Endothelial cell of umbilical vein (primary cell): ENCODE data around the gene FAM181A. TPM values are rescaled to one million over a fixed set of nuclear protein-coding genes. Genes with fewer than 3 reads are reported as not detected.

Experiments used
- BruUV-seq: library from RNA; stranded (reverse); fragments of 400-500 nt; replicated peaks from 2 replicates; lab custom pipeline; 2021; lab: Mats Ljungman, UMichigan
- CTCF ChIA-PET: fragments of 300-600, 350-600 bp; sonication (Branson Sonifier 250); formaldehyde crosslinking; loops from one replicate; lab custom pipeline; 2021; ENCODE audit warnings: antibody characterized with exemption, inconsistent platforms; lab: Charles Lee
- POLR2A ChIA-PET: fragments of 300-600, 350-600 bp; sonication (Branson Sonifier 250); formaldehyde crosslinking; loops from one replicate; lab custom pipeline; 2021; ENCODE audit warnings: antibody characterized with exemption, inconsistent platforms; lab: Charles Lee
- DNase-seq: peaks from one replicate; pipeline ENCODE4 v3.0.0-alpha.2; 2011; ENCODE audit warnings: low read depth, low spot score
- FAIRE-seq: peaks from 2 replicates; lab custom pipeline; 2011; peaks lifted over from hg19 to GRCh38; lab: Jason Lieb, UNC
- H2AFZ ChIP-seq: 2 replicates; pipeline ENCODE4 v1.6.0; 2012; ENCODE audit warnings: low read depth, low read length, control low read depth, inconsistent platforms
- H3K27ac ChIP-seq: 2 replicates; pipeline ENCODE4 v1.5.1; 2011; ENCODE audit warnings: low read depth, mild to moderate bottlenecking, control low read depth, low read length, moderate library complexity; ENCODE audit not compliant: insufficient read depth
- H3K27me3 ChIP-seq, 2 experiments: 2 replicates each; pipeline versions ENCODE4 v1.6.0 to v1.6.1; 2011; ENCODE audit warnings: low read length in 2 of 2, mixed read lengths in 1 of 2; ENCODE audit not compliant: control insufficient read depth in 2 of 2, insufficient read depth in 2 of 2
- H3K36me3 ChIP-seq, 2 experiments: 2 replicates in 1 of 2; 3 replicates in 1 of 2; pipeline ENCODE4 v1.5.1; 2011; ENCODE audit warnings: low read length in 2 of 2, mild to moderate bottlenecking in 1 of 2, moderate library complexity in 1 of 2; ENCODE audit not compliant: control insufficient read depth in 2 of 2, insufficient read depth in 2 of 2; ENCODE audit errors: extremely low read depth in 1 of 2
- H3K4me1 ChIP-seq: 3 replicates; pipeline ENCODE4 v1.5.1; 2011; ENCODE audit warnings: mild to moderate bottlenecking, low read length; ENCODE audit not compliant: control insufficient read depth, insufficient read depth; ENCODE audit errors: extremely low read depth
- H3K4me2 ChIP-seq: 2 replicates; pipeline ENCODE4 v1.6.1; 2011; ENCODE audit warnings: low read length, control low read depth, mixed read lengths; ENCODE audit not compliant: insufficient read depth
- H3K4me3 ChIP-seq, 3 experiments: fragments of 200-600 bp in 1 of 3; sonication (generic), shearing (Covaris generic) in 1 of 3; replicated peaks in 1 of 3; 2 replicates each; pipeline ENCODE4 v1.5.1; 2011 to 2016; ENCODE audit warnings: control low read depth in 3 of 3, low read length in 3 of 3, mild to moderate bottlenecking in 2 of 3, inconsistent platforms in 1 of 3, low read depth in 1 of 3, moderate library complexity in 1 of 3; ENCODE audit not compliant: insufficient read depth in 1 of 3
- H3K79me2 ChIP-seq: 2 replicates; pipeline ENCODE4 v1.6.0; 2012; ENCODE audit warnings: low read length, inconsistent platforms; ENCODE audit not compliant: control insufficient read depth, insufficient read depth
- H3K9ac ChIP-seq: replicated peaks from 2 replicates; pipeline ENCODE3; 2011; ENCODE audit warnings: low read length, control low read depth; ENCODE audit not compliant: insufficient read depth; ENCODE audit errors: extremely low read depth
- H3K9me1 ChIP-seq: replicated peaks from 3 replicates; pipeline ENCODE4 v1.6.0; 2011; ENCODE audit warnings: mild to moderate bottlenecking, low read length; ENCODE audit not compliant: control insufficient read depth, insufficient read depth; ENCODE audit errors: extremely low read depth
- H3K9me3 ChIP-seq: replicated peaks from 2 replicates; pipeline ENCODE4 v1.5.1; 2012; ENCODE audit warnings: low read length, inconsistent platforms; ENCODE audit not compliant: control insufficient read depth, insufficient read depth
- H4K20me1 ChIP-seq: replicated peaks from 2 replicates; pipeline ENCODE3; 2011; ENCODE audit warnings: mild to moderate bottlenecking, low read length; ENCODE audit not compliant: control insufficient read depth, insufficient read depth; ENCODE audit errors: extremely low read depth
- CTCF ChIP-seq, 2 donors: IDR thresholded peaks; 1 replicate in 1 of 2; 2 replicates in 1 of 2; pipeline ENCODE4 v1.5.1; 2011; ENCODE audit warnings: low read length in 2 of 2, mild to moderate bottlenecking in 2 of 2, moderate library complexity in 2 of 2, control low read depth in 1 of 2, inconsistent platforms in 1 of 2, low read depth in 1 of 2; ENCODE audit not compliant: insufficient read depth in 1 of 2; ENCODE audit errors: extremely low read depth in 1 of 2
- EZH2 ChIP-seq: IDR thresholded peaks from 2 replicates; pipeline ENCODE4 v1.6.1; 2012; ENCODE audit warnings: borderline replicate concordance, low read depth, mild to moderate bottlenecking, moderate library complexity, low read length, inconsistent platforms; ENCODE audit not compliant: severe bottlenecking
- FOS ChIP-seq: IDR thresholded peaks from 2 replicates; pipeline ENCODE4 v1.6.1; 2011; ENCODE audit warnings: mild to moderate bottlenecking, low read length, moderate library complexity, borderline replicate concordance; ENCODE audit not compliant: insufficient read depth
- GATA2 ChIP-seq: IDR thresholded peaks from 2 replicates; pipeline ENCODE4 v1.7.0; 2011; ENCODE audit warnings: low read depth, mild to moderate bottlenecking, moderate library complexity, mixed read lengths, low read length; ENCODE audit not compliant: insufficient read length, insufficient read depth
- JUN ChIP-seq: IDR thresholded peaks from 2 replicates; pipeline ENCODE4 v1.6.1; 2011; ENCODE audit warnings: borderline replicate concordance, low read depth; ENCODE audit not compliant: insufficient read length, insufficient read depth
- MYC ChIP-seq: IDR thresholded peaks from one replicate; pipeline ENCODE4 v1.6.1; 2011; ENCODE audit warnings: mild to moderate bottlenecking, low read depth, low read length
- POLR2A ChIP-seq: IDR thresholded peaks from 2 replicates; pipeline ENCODE4 v1.6.1; 2012; ENCODE audit warnings: low read depth, mild to moderate bottlenecking, control low read depth, low read length
- POLR2AphosphoS5 ChIP-seq: IDR thresholded peaks from 2 replicates; pipeline ENCODE4 v1.6.1; 2012; ENCODE audit warnings: low read depth, mild to moderate bottlenecking, control low read depth, low read length, moderate library complexity; ENCODE audit not compliant: insufficient read depth
- dilution Hi-C: fragments of 300-500 bp; cut with MboI; formaldehyde crosslinking; loops from one replicate; pipeline ENCODE4 v1.15.0; 2019; ENCODE audit warnings: low sequenced_read_pairs; ENCODE audit not compliant: extremely low pct_ligation_motif_present
- intact Hi-C: fragments of 100-400 bp; cut with micrococcal nuclease; formaldehyde crosslinking; loops from one replicate; pipeline ENCODE4 v1.10.0; 2022
- polyA plus RNA-seq, 4 experiments: library from polyadenylated mRNA; depleted of rRNA in 3 of 4; stranded (reverse) in 3 of 4; unstranded in 1 of 4; fragments of >200 nt; gene quantifications; 2 replicates each; pipeline versions ENCODE4 v1.2.1 to v1.2.3, GENCODE V29; 2011 to 2012; ENCODE audit warnings: missing spikeins in 1 of 4
- total RNA-seq: library from RNA; stranded (reverse); gene quantifications from 2 replicates; pipeline ENCODE4 v1.2.3, GENCODE V29; 2021
- TF ChIP-seq, protein P1 (sequence below): IDR thresholded peaks from 2 replicates; pipeline ENCODE4 v1.6.1; 2011; ENCODE audit not compliant: insufficient read depth, insufficient read length

FAM181A gene
- total and polyA plus RNA-seq, 2 donors (not counting 3 experiments of a cell fraction or from before 2014, with no cell fraction given) = not detected

DNA sequence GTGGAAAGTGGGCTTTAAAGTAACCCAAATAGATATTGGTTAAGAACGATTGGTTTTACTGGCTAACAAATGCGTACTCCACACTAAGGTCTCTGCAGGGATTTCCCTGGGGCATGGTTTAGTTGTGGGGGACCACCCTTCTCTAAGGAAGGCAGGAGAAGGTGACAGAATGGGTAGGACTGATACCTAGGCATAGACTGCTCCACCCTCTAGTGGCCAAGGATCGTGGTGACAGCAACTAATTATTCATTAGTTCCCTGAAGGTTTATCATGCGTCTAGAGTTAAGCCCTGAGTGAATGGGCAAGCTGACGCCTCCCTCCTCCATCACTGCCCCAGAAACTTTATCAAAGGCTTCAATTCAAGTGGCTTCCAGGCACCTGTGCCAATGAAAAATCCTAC is 9.1 kb downstream of the FAM181A start:
- BruUV-seq = no TSS peak
- TF ChIP-seq CTCF (IDR thresholded peaks at IDR 0.05; ENCODE audit: extremely low read depth in 1 of 2, insufficient read depth in 1 of 2, low read depth in 1 of 2, low read length in 2 of 2) = peak; percentile 39 to 45
- TF ChIP-seq, protein P1, sequence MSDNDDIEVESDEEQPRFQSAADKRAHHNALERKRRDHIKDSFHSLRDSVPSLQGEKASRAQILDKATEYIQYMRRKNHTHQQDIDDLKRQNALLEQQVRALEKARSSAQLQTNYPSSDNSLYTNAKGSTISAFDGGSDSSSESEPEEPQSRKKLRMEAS = no peak
- Histone ChIP-seq H3K9ac (no peak overlapping the region), H3K79me2 (no peaks in the 10 kb centered on the region), H4K20me1 (no peaks in the 10 kb centered on the region), H3K27ac (no peak overlapping the region), H3K9me1 (no peaks in the 10 kb centered on the region), H3K4me1 (no peaks in the 10 kb centered on the region), H3K27me3 (peaks cover 0 to 3% of the 10 kb centered on the region in 2 experiments), H3K9me3 (no peaks in the 10 kb centered on the region), H3K4me3 (no peak overlapping the region), H2AFZ (no peak overlapping the region), H3K36me3 (no peaks in the 10 kb centered on the region), H3K4me2 (no peak overlapping the region)
- dilution Hi-C loops = no loop called here
- CTCF ChIA-PET = interaction anchor here (0.6 to 10.0 kb wide), 10 partner anchors 11 to 728 kb away, joined by 3 to 368 read pairs (median 3); partner anchors contain the start of gene CCDC197
- POLR2A ChIA-PET = no interaction called here
- DNase-seq = no peak
- FAIRE-seq = no peak
- intact Hi-C loops = no loop called here

DNA sequence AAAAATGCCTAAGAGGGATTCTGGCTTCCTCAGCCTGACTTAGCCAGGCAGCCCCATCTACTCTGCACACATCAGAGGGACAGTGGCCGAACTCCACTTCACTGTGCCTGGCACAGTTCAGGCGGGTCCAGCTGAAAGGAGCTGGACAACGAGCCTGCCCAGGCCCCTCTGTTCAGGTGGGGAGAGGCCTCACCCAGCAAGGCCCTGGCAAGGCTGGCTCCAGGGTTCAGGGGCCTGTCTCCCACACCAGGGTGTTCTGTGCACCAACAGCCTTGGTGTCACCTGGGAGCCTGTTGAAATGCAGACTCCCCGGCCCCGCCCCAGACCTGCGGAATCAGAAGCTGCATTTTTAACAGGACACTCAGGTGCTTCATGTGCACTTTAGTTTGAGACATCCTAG is 9.8 kb downstream of the FAM181A start:
- H3K9me3 ChIP-seq = no peaks in the 10 kb centered on the region
- intact Hi-C loops = no loop called here
- POLR2A ChIA-PET = no interaction called here

More for the DNA sequence above, 9.8 kb downstream of the FAM181A start:
- CTCF ChIA-PET = interaction anchor here (0.6 to 10.0 kb wide), 8 partner anchors 10 to 280 kb away, joined by 3 to 368 read pairs (median 4); partner anchors contain the start of gene CCDC197
- DNase-seq = no peak
- Histone ChIP-seq H3K27me3 (peaks cover 0 to 3% of the 10 kb centered on the region in 2 experiments), H3K4me1 (no peaks in the 10 kb centered on the region), H3K36me3 (no peaks in the 10 kb centered on the region), H3K9ac (no peak overlapping the region), H4K20me1 (no peaks in the 10 kb centered on the region), H3K79me2 (no peaks in the 10 kb centered on the region), H3K4me2 (no peak overlapping the region), H3K27ac (no peak overlapping the region), H2AFZ (no peak overlapping the region), H3K4me3 (no peak overlapping the region), H3K9me1 (no peaks in the 10 kb centered on the region)
- no TSS peak for BruUV-seq
- no peak for FAIRE-seq
- TF ChIP-seq JUN (no peak), FOS (no peak), POLR2AphosphoS5 (no peak), MYC (no peak), CTCF (IDR thresholded peaks at IDR 0.05; ENCODE audit: extremely low read depth in 1 of 2, insufficient read depth in 1 of 2, low read depth in 1 of 2, low read length in 2 of 2) (no peak), EZH2 (no peak), GATA2 (no peak), POLR2A (no peak)
- dilution Hi-C loops = no loop called here
